ENCODE data around the gene SLC1A7.

Gene SLC1A7

DNA sequence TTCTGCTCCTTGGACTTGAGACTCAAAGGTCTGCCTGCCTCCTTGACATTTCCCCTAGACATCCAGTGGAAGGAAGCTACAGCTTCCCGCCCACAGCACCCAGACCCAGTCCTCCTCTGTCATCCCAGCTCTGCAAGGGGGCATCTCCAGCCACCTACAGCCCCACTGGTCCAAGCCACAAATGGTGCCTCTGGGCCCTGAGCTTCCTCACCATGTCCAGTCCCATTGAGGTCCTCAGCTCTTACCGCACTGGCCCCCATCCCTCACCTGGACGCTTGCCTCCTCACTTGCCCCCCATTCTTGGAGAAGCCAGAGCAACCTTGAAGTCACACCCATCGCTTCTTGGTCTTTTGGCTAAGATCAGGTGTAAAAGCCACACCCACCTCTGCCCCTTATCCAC is 67.2 kb downstream of the SLC1A7 start:
- DNase-seq: no peak

DNA sequence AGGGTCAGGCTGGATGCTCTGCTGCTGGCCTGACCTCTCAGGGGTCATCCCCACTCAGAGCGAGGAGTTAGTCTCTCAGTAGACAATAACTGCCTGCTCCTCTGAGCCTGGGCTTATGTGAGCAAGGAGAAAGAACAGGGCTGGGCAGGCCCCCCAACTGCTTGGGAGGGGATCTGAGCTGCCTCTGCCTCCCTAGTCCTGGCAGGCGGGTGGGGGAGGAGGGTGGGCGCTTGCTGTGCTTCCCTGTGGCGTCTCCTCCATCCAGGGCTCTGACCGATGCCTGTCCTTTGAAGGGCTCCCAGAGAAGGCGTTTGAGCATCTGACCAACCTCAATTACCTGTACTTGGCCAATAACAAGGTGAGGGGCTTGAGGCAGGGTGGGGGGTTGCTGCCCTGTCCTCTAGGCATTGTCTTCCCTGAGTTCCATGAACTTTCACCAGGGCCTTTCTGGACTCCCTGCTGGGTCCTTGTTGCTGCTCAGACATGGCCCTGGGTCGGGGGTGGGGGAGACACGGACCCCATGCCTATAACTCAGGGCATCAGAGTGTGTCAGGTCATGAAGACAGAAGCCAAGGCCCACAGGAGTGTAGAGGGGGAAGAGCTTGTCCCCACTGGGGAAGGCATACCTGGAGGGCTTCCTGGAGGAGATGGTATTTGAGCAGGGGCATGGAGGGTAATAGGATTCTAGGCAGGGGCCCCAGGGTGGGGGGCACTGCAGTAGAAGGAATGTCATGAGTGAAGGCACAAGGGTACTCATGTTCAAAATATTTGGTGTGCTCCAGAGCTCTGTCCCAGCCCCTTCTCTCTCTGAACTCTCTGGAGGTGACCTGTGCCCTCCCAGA is 67.9 kb downstream of the SLC1A7 start:
- DNase-seq: peak in 1 of 2 donors; percentile 5

DNA sequence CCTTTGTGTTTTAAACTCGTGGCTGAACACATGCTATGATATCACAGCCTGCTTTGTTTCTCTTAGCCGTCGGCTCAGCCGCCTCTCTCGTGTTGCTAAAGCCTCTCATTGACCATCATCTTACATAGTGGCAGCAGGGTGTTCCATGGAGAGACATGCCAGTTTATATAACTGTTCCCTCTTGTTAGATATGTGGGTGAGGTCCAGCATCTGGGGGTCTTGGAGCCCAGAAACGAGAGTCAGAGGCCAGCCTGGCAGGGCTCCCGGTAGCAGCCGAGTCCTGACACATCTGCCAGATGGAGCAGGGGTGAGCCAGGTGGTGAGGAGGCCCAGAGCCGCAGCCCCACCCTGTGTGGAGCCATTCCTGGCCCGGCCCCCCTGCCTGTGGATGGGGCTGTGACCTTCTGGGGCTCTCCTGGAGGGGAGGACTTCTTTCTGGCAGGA is 68.5 kb downstream of the SLC1A7 start:
- DNase-seq: peak in 1 of 2 donors; percentile 5

DNA sequence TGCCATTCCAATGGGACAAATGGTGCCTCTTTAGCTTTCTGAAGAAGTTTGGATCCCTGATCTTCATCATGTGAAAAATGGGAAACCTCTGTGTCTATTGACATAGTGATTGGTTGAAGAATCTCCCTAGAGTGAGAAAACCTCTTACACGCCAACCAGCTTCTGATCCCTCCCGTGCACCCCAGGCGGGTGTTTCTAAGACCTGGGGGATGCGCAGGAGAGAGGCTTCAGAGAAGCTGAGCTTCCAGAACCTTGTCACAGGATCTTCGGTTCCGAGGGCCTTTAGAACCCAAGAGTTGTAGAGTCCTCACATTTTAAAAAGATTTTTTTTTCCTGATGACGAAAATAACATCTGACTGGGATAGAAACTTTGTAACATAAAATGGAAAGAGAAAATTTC is 69.2 kb downstream of the SLC1A7 start:
- no peak for DNase-seq

DNA sequence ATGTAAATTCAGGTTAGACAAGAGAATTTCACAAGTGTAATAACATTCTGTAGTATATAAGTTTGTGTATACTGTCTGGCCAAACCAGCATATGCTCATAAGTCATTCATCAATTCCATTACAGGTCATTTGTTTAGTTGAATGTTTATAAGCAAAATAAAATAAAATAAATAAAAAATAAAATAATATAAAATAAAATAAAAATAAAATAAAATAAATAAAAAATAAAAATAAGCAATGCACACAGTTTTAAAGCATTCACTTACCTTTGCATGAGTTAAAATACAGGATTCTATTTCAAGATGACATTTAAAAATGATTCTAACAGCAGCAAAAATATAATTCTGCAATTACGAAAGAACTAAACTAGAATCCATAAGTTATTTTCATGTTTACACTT is 70.5 kb downstream of the SLC1A7 start:
- no peak for DNase-seq

DNA sequence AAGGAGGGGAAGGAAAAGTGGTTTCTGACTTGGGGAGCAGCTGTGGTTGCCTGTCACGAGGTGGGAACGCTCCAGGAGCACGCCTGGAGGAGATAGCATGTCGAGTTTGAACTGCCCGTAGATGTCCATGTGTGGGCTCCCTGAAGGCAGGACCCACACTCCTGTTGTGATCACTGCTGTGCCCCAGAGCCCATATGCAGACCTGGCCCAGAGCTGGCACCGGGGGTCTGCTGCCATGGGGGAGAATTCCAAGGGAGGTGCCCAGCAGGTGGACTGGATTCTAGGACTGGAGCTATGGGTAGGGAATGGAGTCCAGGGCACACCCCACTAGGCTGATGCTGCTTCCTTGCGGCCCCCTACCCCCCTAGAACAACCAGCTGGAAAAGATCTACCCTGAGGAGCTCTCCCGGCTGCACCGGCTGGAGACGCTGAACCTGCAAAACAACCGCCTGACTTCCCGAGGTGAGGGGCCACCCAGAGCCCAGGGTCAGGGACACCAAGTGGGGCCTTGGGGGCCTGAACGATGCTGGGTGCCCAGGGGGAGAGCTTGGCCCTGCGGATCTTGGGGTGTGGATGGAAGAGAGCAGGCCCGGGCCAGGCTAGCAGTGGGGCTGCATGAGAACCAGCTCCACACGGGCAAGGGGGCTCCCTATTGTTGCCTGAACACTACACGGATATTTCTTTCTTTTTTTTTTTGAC is 71.1 kb downstream of the SLC1A7 start:
- DNase-seq: no peak

DNA sequence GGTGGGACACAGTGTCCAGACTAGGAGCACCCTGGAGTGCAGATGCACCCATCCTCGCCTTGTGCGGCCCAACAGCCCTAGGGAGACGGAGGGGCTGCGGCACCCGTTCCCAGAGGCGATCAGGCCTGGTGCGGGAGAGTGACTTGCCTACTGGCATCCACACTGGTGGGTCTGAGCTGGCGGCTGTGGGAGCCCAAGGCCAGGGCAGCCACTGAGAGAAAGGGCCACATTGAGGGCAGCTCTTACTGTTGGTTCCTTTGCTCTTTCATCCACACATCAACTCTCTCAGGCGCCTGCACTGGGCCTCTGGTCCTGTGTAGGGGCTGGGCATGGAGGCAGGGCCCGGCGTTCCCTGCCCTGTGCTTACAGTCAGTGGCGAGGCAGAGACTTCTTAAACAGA is 71.8 kb downstream of the SLC1A7 start:
- no peak for DNase-seq

DNA sequence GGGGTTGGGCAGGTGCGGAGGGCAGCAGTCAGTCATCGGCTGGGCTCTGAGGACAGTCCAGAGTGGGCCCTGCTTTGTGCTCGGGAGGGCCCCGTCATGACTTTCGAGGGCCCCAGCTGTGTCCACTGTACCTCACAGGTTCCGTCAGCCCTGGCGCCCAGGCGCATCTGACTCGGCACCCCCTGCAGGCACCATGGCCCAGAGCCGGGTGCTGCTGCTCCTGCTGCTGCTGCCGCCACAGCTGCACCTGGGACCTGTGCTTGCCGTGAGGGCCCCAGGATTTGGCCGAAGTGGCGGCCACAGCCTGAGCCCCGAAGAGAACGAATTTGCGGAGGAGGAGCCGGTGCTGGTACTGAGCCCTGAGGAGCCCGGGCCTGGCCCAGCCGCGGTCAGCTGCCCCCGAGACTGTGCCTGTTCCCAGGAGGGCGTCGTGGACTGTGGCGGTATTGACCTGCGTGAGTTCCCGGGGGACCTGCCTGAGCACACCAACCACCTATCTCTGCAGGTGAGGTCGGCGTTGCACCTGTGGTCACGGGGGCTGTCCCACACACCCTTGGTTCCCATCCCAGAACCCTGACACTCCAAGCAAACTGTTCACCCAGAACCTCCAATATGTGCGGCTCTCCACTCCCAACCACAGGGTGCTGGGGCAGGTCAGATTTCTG is 72.6 kb downstream of the SLC1A7 start:
- DNase-seq: no peak

DNA sequence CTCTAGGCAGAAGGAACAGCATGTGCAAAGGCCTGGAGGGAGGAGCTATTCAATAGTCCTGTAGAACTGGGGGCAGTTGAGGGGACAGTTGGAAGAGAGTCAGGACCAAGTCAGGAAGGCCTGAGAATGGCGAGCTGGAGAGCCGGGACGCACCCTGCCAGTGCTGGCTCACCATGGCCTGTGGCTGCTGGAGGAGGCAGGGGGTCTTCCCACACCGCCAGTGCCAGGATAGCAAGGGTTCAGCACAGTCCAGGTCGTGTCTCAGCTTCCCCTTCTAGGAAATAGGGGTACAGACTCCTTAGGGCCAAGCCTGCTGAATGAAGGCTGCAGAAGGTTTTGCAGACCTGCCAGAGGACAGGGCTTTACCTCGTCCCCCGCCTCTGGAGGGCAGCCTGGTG is 73.2 kb downstream of the SLC1A7 start:
- no peak for DNase-seq

DNA sequence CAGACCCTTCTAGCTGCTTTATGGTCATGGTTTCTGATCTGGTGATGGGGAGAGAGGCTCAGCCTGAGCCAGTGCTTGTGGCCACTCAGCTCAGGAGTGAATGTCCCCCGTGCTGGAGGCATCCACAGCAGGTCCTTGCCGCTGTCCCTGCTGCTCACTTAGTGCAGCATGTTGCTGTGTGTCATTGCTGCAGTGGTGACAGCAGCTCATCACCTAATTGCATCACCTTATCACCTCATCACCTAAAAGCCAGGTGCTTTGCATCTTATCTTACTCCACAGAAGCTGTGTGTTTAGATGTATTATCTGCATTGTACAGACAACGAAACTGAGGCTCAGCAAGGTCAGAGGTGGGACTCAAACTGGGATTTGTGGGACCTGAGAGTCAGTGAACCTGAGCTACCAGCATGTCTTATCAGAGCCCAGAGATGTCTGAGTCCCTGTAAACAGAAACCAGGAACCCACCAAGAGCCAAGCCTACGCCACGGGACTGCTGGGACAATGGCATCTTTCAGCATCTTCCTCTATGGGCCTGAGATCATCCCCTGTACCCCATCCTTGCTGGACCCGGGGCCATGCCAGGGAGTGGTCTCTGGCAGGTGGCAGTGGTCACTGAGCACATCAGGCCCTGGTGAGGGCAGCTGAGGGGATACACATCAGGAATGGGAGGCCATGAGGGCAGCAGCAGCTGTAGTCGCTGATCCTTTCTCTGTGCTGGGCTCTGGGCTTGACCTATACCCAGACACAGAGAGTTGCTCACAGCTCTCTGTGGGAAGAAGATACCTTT is 73.9 kb downstream of the SLC1A7 start:
- no peak for DNase-seq

DNA sequence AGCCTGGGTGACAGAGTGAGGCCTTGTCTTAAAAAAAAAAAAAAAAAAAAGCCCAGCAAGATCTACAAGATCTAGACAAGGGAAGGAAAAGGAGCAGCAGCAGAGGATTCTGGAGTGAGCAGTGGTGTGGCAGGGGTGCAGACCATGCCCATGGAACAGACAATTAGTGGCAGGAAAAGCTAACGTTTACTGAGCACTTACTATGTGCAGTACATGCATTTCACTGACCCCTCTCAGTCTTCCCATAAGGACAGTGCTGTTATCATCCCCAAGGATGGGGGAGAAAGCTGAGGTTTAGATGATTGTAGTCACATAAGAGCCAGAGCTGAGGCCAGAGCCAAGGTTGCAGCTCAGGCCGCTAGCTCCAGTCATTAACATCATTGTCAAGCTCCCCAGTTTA is 74.6 kb downstream of the SLC1A7 start:
- no peak for DNase-seq

DNA sequence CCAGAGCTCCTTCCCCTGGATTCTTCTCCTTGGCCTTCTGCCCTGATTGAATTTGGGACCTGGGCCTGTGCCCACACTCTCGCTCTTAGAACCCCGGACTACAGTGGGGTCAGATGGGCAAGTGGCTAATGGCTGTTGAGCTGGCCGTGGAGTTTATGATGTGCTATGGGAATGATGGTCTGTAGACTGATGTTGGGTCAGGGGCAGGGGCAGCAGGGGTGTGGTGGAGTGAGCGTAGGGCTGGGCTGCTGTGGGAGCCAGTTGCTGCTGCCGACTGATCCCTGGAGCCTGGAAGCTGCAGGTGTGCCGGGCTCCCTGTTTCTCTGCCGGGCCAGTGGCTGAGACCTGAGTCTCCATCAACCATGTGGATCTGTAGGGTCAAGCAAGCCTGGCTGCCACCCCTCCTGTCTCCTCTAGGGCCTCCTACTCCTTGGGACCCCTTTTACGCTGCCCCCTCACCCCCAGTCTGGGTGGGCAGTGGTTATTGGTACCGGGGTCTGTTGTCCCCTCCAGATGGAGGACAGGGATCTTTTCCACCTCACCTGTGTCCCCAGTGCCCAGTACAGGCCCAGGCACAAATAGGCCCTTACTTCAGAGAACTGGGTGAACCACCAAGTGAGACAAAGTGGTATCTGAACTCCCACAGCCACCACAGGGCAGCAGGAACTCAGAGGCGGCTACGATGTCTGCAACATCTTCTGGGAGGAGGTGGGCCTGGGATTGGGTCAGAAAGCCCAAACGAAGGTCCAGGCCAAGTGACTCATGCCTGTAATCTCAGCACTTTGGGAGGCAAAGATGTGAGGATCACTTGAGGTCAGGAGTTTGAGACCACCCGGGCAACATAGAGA is 75.3 kb downstream of the SLC1A7 start:
- no peak for DNase-seq

DNA sequence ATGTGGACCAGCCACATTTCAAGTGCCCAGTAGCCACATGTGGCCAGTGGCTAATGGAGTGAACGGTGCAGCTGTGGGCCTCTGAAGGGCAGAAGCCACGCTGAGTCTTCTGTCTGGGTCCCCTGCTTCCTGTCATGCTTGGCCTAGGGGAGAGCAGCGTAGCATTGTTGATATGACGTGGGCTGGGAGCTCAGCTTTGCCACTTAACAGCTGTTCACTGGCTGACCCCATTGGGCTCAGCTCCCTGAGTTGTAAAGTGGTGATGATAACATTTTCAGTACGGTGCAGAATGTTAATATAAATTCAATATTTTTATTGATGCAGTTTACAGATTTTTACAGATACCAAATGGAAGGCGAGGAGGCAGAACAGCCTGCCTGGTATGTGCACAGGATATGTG is 76.0 kb downstream of the SLC1A7 start:
- DNase-seq: no peak

DNA sequence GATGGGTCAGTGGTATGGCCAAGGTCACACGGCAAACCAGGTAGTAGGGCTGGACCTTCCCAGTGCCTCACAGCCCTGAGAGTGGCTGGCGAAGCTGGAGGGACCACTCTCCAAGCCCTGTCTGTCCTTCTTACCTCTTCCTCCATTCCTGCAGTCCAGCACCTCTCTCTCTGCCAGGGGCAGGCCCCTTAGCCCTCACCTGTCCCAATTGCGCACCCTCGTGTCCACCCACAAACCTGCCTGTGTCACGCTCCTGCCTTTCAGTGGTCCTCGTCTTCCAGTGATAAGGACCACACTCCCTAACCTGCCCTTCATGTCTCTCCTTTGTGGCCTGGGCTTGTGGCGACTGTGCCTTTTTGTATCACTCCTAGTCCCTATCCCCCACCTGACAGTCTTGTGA is 77.0 kb downstream of the SLC1A7 start:
- DNase-seq: no peak

DNA sequence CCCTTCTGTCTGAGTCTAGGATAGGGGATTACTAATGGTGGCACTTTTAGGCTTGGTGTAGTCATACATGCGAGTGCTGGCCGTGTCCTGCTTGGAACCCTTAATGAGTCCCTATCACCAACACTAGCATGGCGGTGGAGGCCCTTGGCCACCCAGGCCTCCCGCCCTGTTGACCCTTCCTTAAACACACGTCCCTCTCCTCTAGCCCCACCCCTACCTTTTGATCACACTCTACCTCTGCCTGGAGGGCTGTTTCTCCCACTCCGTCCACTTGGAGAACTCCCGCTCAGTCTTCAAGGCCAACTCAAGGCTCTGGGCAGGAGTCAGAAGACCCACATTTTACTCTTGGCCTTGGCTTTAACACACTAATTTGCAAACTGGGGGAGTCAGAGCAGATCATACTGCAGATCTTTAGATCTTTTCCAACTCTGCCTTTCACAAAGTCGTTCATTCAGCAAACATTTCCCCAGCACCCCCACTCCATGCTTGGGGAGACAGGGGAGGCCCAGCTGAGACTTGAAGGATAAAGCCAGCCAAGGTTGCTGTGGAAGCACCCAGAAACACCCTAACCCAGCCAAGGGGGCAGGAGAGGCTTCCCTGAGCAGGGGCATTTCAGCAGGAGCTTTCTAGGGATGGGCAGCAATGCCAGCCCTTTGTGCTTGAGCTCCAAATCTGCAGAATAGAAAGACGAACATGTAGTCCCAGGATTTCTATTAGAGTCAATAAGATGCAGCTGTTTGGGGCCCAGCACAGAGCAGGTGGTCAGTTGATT is 78.5 kb downstream of the SLC1A7 start:
- DNase-seq: no peak

DNA sequence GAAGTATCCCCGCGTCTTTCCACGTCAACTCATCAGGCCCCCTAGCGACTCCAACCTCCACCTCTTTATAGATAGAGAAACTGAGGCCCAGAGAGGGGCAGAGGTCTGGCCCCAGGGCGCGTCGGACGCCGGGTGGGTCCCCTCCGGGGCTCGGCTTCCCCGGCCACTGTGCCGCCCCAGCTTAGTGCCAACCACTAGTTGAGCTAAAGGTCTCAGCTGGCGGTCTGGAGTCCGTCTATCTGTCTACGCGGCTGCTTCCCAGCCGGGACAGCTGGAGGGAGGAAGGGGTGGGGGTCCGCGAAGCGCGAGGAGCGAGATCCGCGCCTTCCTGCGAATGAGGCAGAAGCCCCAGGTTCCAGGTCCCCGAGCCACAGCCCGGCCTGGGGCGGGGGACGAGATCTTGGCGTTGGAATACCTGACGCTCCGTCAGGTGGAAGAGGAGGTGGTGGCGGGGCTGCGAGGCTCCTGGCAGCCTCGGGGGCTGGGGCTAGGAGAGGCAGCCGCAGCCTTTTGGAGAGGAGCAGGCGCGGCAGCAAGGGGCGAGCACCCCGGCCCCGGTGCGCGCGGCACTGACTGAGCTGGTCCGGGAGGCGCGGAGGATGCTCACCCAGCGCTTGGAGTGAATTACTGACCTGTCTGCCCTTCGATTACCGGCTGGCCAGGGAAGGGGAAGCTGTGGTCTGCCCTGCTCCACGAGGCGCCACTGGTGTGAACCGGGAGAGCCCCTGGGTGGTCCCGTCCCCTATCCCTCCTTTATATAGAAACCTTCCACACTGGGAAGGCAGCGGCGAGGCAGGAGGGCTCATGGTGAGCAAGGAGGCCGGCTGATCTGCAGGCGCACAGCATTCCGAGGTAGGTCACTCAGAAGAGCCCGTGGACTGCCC is 79.5 kb downstream of the SLC1A7 start:
- no peak for DNase-seq

DNA sequence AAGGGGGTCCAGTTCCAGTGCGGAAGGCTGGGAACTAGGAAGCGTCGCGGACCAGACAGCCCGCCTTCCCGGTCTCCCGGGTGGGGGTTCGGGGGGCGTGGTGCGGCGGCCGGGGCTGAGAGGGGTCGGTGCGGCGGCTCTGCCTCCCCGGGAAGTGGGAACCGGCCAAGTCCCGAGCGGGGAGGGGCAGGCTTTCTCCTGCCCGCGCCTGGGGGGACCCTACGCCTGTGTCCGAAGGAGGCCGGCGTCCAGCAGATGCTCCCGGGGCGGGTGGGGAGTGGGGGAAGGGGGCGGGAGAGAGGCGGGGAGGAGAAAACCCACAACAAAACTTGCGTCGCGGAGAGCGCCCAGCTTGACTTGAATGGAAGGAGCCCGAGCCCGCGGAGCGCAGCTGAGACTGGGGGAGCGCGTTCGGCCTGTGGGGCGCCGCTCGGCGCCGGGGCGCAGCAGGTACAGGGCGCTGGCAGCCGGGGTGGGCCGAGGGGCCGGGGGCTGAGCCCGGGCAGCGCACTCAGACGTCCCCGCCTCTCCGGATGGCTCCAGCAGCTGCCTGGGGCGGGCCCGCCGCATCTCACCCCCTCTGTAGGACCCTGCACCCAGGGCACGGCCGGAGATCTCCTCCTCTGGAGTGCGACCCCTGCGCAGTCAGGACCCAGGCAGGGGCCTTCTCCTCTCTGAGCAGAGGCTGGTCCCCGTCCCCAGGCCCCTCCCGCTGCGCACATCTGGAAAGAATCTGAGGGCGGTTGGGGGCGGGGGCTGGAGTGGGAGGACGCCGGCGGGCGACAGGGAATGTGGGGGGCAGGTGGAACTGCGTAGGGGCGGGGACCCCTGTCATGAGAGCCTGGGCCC is 80.4 kb downstream of the SLC1A7 start, which contains the start of gene PODN:
PODN (plus strand) TSS at position 355 of the 849 bp plus-strand sequence. CDS start 7,643 bp downstream, outside the sequence.
- DNase-seq: no peak

DNA sequence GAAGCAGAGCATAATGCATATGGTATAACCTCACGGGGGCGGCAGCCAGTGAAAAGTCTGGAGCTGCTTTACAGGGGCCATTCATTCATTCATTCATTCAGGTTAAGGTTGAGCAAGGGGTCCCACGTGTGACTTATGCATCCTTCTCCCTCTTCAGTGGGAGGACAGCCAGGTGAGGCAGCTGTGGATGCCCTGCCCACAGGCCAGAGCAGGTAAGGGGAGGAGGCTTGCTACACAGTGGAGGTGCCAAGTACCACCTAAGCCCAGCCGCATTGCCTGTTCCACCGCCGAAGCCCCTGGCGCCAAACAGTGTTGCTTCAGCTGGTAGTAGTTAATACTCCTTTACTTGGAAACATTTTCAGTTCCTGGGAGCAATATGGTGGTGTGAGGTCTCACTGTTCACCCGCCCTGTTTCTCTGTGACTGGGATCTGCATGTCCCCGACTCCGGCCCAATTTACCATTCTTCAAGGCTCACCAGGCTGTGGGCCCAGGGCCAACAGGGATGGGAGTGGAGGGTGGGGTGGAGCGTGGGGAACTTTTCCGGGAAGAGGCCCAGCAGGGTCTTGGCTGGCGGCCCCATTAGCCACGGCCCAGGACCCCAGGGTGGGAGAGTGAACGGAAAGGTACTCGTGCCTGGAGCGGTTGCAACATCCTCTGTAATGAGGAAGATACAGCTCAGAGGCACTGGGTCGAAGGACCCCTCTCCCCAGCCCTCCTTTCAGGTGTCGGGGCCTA is 81.1 kb downstream of the SLC1A7 start:
- no peak for DNase-seq
